GM12892 (cell line): ENCODE results near the gene TAS1R1.

Experiments
- POLR2A ChIP-seq: IDR thresholded peaks from 2 replicates; pipeline ENCODE4 v1.6.1; 2011; ENCODE audit warnings: low read depth, low read length, control low read depth
- POLR2AphosphoS5 ChIP-seq: IDR thresholded peaks from 2 replicates; pipeline ENCODE4 v1.6.1; 2011; ENCODE audit warnings: low read depth, low read length, control low read depth
- TAF1 ChIP-seq: IDR thresholded peaks from 2 replicates; pipeline ENCODE4 v1.6.1; 2011; ENCODE audit warnings: low read depth, mild to moderate bottlenecking, control low read depth, low read length, borderline replicate concordance

DNA sequence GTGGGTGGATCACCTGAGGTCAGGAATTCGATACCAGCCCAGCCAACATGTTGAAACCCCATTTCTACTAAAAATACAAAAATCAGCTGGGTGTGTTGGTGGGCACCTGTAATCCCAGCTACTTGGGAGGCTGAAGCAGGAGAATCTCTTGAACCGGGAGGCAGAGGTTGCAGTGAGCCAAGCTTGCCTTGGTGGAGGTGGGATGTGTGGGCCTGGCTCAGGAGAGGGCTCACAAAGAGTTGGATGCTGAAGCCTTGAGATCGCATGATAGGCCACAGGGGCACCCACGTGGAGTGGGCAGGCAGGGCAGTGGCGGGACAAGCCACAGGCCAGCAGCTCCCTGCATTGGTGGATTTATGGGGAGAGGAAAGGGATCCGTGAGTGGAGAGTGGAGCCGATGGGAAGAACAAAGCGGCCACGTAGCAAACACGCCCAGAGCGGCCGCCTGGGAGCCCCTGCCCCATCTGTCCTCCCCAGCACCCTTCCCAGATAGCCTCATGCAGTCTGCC, 73.9 kb downstream of the TAS1R1 start:
- TF ChIP-seq TAF1 (no peak), POLR2A (no peak), POLR2AphosphoS5 (no peak)
